Spleen (tissue), 11 donors: ENCODE results near the gene WDR59. TPM values are rescaled to one million over a fixed set of nuclear protein-coding genes. Genes with fewer than 3 reads are reported as not detected.

ENCODE experiments used
- DNase-seq: peaks from one replicate; pipeline ENCODE4 v3.0.0-alpha.2; 2020
- H3K27ac ChIP-seq, 8 donors: fragments of 200-600 bp; sonication (generic) in 7 of 8; 1 replicate in 4 of 8; 2 replicates in 4 of 8; pipeline versions ENCODE4 v1.5.0 to v1.8.0; 2016 to 2021; ENCODE audit warnings: inconsistent platforms in 4 of 8, mild to moderate bottlenecking in 4 of 8, moderate library complexity in 1 of 8
- H3K27me3 ChIP-seq, 7 donors: fragments of 200-600 bp; sonication (generic) in 6 of 7; replicated peaks in 1 of 7; 1 replicate in 4 of 7; 2 replicates in 3 of 7; pipeline versions ENCODE4 v1.5.0 to v1.8.0; 2016 to 2021; ENCODE audit warnings: inconsistent platforms in 3 of 7, mild to moderate bottlenecking in 1 of 7
- H3K36me3 ChIP-seq, 6 donors: fragments of 200-600 bp; sonication (generic) in 5 of 6; 1 replicate in 4 of 6; 2 replicates in 2 of 6; pipeline versions ENCODE4 v1.5.0 to v1.8.0; 2016 to 2021; ENCODE audit warnings: inconsistent platforms in 2 of 6
- H3K4me1 ChIP-seq, 6 donors: fragments of 200-600 bp; sonication (generic) in 5 of 6; 1 replicate in 3 of 6; 2 replicates in 3 of 6; pipeline versions ENCODE4 v1.5.0 to v1.8.0; 2016 to 2021; ENCODE audit warnings: inconsistent platforms in 3 of 6
- H3K4me3 ChIP-seq, 8 donors: fragments of 200-600 bp; sonication (generic) in 7 of 8; 1 replicate in 4 of 8; 2 replicates in 4 of 8; pipeline versions ENCODE4 v1.5.0 to v1.8.0; 2016 to 2021; ENCODE audit warnings: inconsistent platforms in 4 of 8, mild to moderate bottlenecking in 4 of 8, moderate library complexity in 2 of 8
- H3K9me3 ChIP-seq, 8 donors: fragments of 200-600 bp; sonication (generic) in 7 of 8; 1 replicate in 4 of 8; 2 replicates in 4 of 8; pipeline versions ENCODE4 v1.5.0 to v1.8.0; 2016 to 2021; ENCODE audit warnings: inconsistent platforms in 4 of 8
- CTCF ChIP-seq, 11 experiments: fragments of 200-600 bp in 7 of 11; fragments of 450-650 bp in 4 of 11; sonication (generic) in 4 of 11; IDR thresholded peaks in 8 of 11; conservative IDR thresholded peaks in 3 of 11; 1 replicate in 7 of 11; 2 replicates in 4 of 11; pipeline versions ENCODE4 v1.4.0 to v1.8.0; 2016 to 2021; ENCODE audit warnings: antibody characterized with exemption in 11 of 11, inconsistent platforms in 4 of 11, mild to moderate bottlenecking in 1 of 11
- POLR2A ChIP-seq, 3 donors: fragments of 450-650 bp; IDR thresholded peaks; one replicate each; pipeline ENCODE4 v1.5.1; 2017; ENCODE audit warnings: antibody characterized with exemption in 3 of 3, mild to moderate bottlenecking in 1 of 3
- POLR2AphosphoS5 ChIP-seq, 3 donors: sonication (generic); formaldehyde crosslinking; IDR thresholded peaks; one replicate each; pipeline ENCODE4 v1.5.1; 2017; ENCODE audit warnings: antibody characterized with exemption in 3 of 3
- WGBS, 5 donors: extraction: QIAGEN DNeasy Blood & Tissue Kit in 3 of 5; methylation state at CpG; one replicate each; pipeline versions ENCODE4 v1.1.5 to v1.1.7; 2013 to 2018; 5-methylcytosine and 5-hydroxymethylcytosine counted together
- intact Hi-C: fragments of 100-400 bp; cut with DNase I; formaldehyde crosslinking; loops from one replicate; pipeline ENCODE4 v1.15.0; 2023; ENCODE audit warnings: low total_unique reads
- polyA plus RNA-seq, 3 donors: library from polyadenylated mRNA; stranded (reverse); fragments of 200-250 nt; gene quantifications; one replicate each; pipeline ENCODE4 v1.2.1, GENCODE V29; 2013
- total RNA-seq, 7 donors: library from RNA; depleted of rRNA in 3 of 7; stranded (reverse); fragments of >200 nt in 3 of 7; fragmentation: NEBNext Ultra II Directional in 4 of 7; extraction: Animal tissue kit (Norgen Biotek cat#: 25700) in 4 of 7; gene quantifications; one replicate each; pipeline versions ENCODE4 v1.1.0 to v1.2.1, GENCODE V29; 2016 to 2021
- donor health status: healthy with polysubstance abuse.
- donor health status: DM: no; HTN: no; CAD: no; lungs with moderate emphysema.
- donor health status: DM: no; HTN: no; CAD: no.
- donor health status: Bipolar disorder and iron deficiency.
- donor health status: healthy.
- donor health status: DM: no; HTN: no; CAD: no.
- donor health status: DM: yes; HTN: yes; CAD: no.

Gene WDR59
- total and polyA plus RNA-seq, 10 donors, result 18.1 to 76.7 (median 46.4) TPM

- Histone ChIP-seq H3K4me3 (no peak overlapping the region), H3K9me3 (no peaks in the 10 kb centered on the region), H3K4me1 (no peaks in the 10 kb centered on the region), H3K27ac (no peak overlapping the region), H3K27me3 (peaks cover 0 to 23% (median 0%) of the 10 kb centered on the region in 7 donors), H3K36me3 (no peaks in the 10 kb centered on the region)
- intact Hi-C loops, result no loop called here
- WGBS, 5 donors, result 75 to 85% (median 77%) methylated on average over 6 to 8 of the region's 8 CpGs
- TF ChIP-seq POLR2AphosphoS5 (IDR thresholded peaks at IDR 0.05), result no peak
- TF ChIP-seq POLR2A (IDR thresholded peaks at IDR 0.05), result no peak
- no peak for TF ChIP-seq CTCF (IDR thresholded peaks at IDR 0.05 in 8 of 11, conservative IDR thresholded peaks at IDR 0.05 in 3 of 11)
- no peak for DNase-seq
Measured at GRCh38 chr16:74836111-74836671, 148.7 kb downstream of the WDR59 start.

GRCh38 chr16:74832228-74832627 is 152.7 kb downstream of the WDR59 start:
- intact Hi-C loops, result no loop called here

GRCh38 chr16:74831467-74831866 is 153.5 kb downstream of the WDR59 start:
- Histone ChIP-seq H3K36me3 (no peaks in the 10 kb centered on the region), H3K27me3 (peaks cover 0 to 23% (median 0%) of the 10 kb centered on the region in 7 donors), H3K4me1 (no peaks in the 10 kb centered on the region), H3K27ac (no peak overlapping the region), H3K9me3 (peaks cover 3 to 34% (median 29%) of the 10 kb centered on the region in 8 donors), H3K4me3 (no peak overlapping the region)
- 80 to 89% (median 81%) methylated on average over 5 of the region's 5 CpGs for WGBS, 5 donors
- intact Hi-C loops, result no loop called here
- no peak for DNase-seq
- TF ChIP-seq POLR2AphosphoS5 (IDR thresholded peaks at IDR 0.05), result no peak
- no peak for TF ChIP-seq POLR2A (IDR thresholded peaks at IDR 0.05)
- TF ChIP-seq CTCF (IDR thresholded peaks at IDR 0.05 in 8 of 11, conservative IDR thresholded peaks at IDR 0.05 in 3 of 11), result no peak

More at GRCh38 chr16:74832228-74832627, 152.7 kb downstream of the WDR59 start:
- Histone ChIP-seq H3K27ac (no peak overlapping the region), H3K4me3 (no peak overlapping the region), H3K27me3 (peaks cover 0 to 23% (median 0%) of the 10 kb centered on the region in 7 donors), H3K4me1 (no peaks in the 10 kb centered on the region), H3K9me3 (peaks cover 3 to 34% (median 29%) of the 10 kb centered on the region in 8 donors), H3K36me3 (no peaks in the 10 kb centered on the region)
- 72 to 83% (median 78%) methylated on average over 5 of the region's 5 CpGs for WGBS, 5 donors
- TF ChIP-seq POLR2AphosphoS5 (IDR thresholded peaks at IDR 0.05) (no peak), POLR2A (IDR thresholded peaks at IDR 0.05) (no peak), CTCF (IDR thresholded peaks at IDR 0.05 in 8 of 11, conservative IDR thresholded peaks at IDR 0.05 in 3 of 11) (no peak)
- no peak for DNase-seq

GRCh38 chr16:74830648-74831047 is 154.3 kb downstream of the WDR59 start:
- Histone ChIP-seq H3K27ac (no peak overlapping the region), H3K4me3 (no peak overlapping the region), H3K9me3 (peaks cover 3 to 34% (median 29%) of the 10 kb centered on the region in 8 donors), H3K36me3 (no peaks in the 10 kb centered on the region), H3K27me3 (peaks cover 0 to 21% (median 0%) of the 10 kb centered on the region in 7 donors), H3K4me1 (no peaks in the 10 kb centered on the region)
- intact Hi-C loops, result no loop called here
- no peak for DNase-seq
- 71 to 79% (median 72%) methylated on average over 3 of the region's 3 CpGs for WGBS, 5 donors
- TF ChIP-seq POLR2A (IDR thresholded peaks at IDR 0.05) (no peak), POLR2AphosphoS5 (IDR thresholded peaks at IDR 0.05) (no peak), CTCF (IDR thresholded peaks at IDR 0.05 in 8 of 11, conservative IDR thresholded peaks at IDR 0.05 in 3 of 11) (no peak)
